H9 (cell line): ENCODE measurements around the gene INTS7. TPM values are rescaled to one million over a fixed set of nuclear protein-coding genes. Genes with fewer than 3 reads are reported as not detected.

Source experiments
- DNase-seq: peaks from one replicate; pipeline ENCODE4 v3.0.0-alpha.2; 2017
- H2AFZ ChIP-seq: one replicate; pipeline ENCODE4 v1.6.1; 2013; ENCODE audit warnings: mild to moderate bottlenecking, low read length, control low read depth, moderate library complexity
- H2AK5ac ChIP-seq: 2 replicates; pipeline ENCODE4 v1.6.1; 2013; ENCODE audit warnings: low read length, control low read depth, mixed read lengths; ENCODE audit not compliant: insufficient read length
- H2BK120ac ChIP-seq: one replicate; pipeline ENCODE4 v1.6.1; 2013; ENCODE audit warnings: low read depth, mild to moderate bottlenecking, low read length, control low read depth, inconsistent platforms; ENCODE audit not compliant: poor library complexity, severe bottlenecking
- H2BK12ac ChIP-seq: 2 replicates; pipeline ENCODE4 v1.6.1; 2013; ENCODE audit warnings: low read length, control low read depth, mixed read lengths, low read depth; ENCODE audit not compliant: insufficient read length
- H2BK15ac ChIP-seq: 2 replicates; pipeline ENCODE4 v1.6.1; 2013; ENCODE audit warnings: low read depth, low read length, control low read depth
- H2BK20ac ChIP-seq: one replicate; pipeline ENCODE4 v1.6.1; 2013; ENCODE audit warnings: low read depth, mild to moderate bottlenecking, low read length, control low read depth, inconsistent platforms; ENCODE audit not compliant: poor library complexity, severe bottlenecking
- H2BK5ac ChIP-seq: 2 replicates; pipeline ENCODE4 v1.6.1; 2013; ENCODE audit warnings: low read length, control low read depth, mixed read lengths; ENCODE audit not compliant: insufficient read length
- H3K14ac ChIP-seq: 2 replicates; pipeline ENCODE4 v1.6.1; 2013; ENCODE audit warnings: low read length, control low read depth; ENCODE audit not compliant: insufficient read depth
- H3K18ac ChIP-seq: 2 replicates; pipeline ENCODE4 v1.6.1; 2013; ENCODE audit warnings: low read depth, mild to moderate bottlenecking, mixed read lengths, low read length, control low read depth; ENCODE audit not compliant: insufficient read length
- H3K23ac ChIP-seq: 2 replicates; pipeline ENCODE4 v1.6.1; 2013; ENCODE audit warnings: low read length, control low read depth, mixed read lengths, low read depth; ENCODE audit not compliant: insufficient read length
- H3K23me2 ChIP-seq: 2 replicates; pipeline ENCODE4 v1.6.1; 2013; ENCODE audit warnings: low read depth, mild to moderate bottlenecking, mixed read lengths, low read length, control low read depth; ENCODE audit not compliant: insufficient read length, poor library complexity, severe bottlenecking
- H3K27ac ChIP-seq: 2 replicates; pipeline ENCODE4 v1.5.1; 2013; ENCODE audit warnings: low read length, control low read depth, mixed read lengths, low read depth; ENCODE audit not compliant: insufficient read length
- H3K27me3 ChIP-seq: 2 replicates; pipeline ENCODE4 v1.6.1; 2013; ENCODE audit warnings: low read length, control low read depth, inconsistent platforms; ENCODE audit not compliant: insufficient read depth
- H3K4ac ChIP-seq: 2 replicates; pipeline ENCODE4 v1.6.1; 2013; ENCODE audit warnings: low read depth, mild to moderate bottlenecking, control low read depth, inconsistent platforms, low read length, moderate library complexity
- H3K4me1 ChIP-seq: 2 replicates; pipeline ENCODE4 v1.6.1; 2013; ENCODE audit warnings: low read length, control low read depth, inconsistent platforms; ENCODE audit not compliant: insufficient read depth
- H3K4me2 ChIP-seq: 2 replicates; pipeline ENCODE4 v1.6.1; 2013; ENCODE audit warnings: low read length, control low read depth, mixed read lengths; ENCODE audit not compliant: insufficient read length, insufficient read depth
- H3K56ac ChIP-seq: 2 replicates; pipeline ENCODE4 v1.6.1; 2013; ENCODE audit warnings: low read depth, mild to moderate bottlenecking, mixed read lengths, low read length, control low read depth; ENCODE audit not compliant: insufficient read length
- H3K79me1 ChIP-seq: 2 replicates; pipeline ENCODE4 v1.6.1; 2013; ENCODE audit warnings: low read depth, mild to moderate bottlenecking, moderate library complexity, low read length, control low read depth, inconsistent platforms; ENCODE audit not compliant: insufficient read depth, poor library complexity, severe bottlenecking
- H3K79me2 ChIP-seq: 2 replicates; pipeline ENCODE4 v1.6.1; 2013; ENCODE audit warnings: low read length, control low read depth, inconsistent platforms; ENCODE audit not compliant: insufficient read depth
- H3K9ac ChIP-seq: 2 replicates; pipeline ENCODE4 v1.6.1; 2013; ENCODE audit warnings: low read length, control low read depth, mixed read lengths; ENCODE audit not compliant: insufficient read length; ENCODE audit errors: extremely low read depth
- H3K9me3 ChIP-seq: one replicate; pipeline ENCODE4 v1.6.1; 2013; ENCODE audit warnings: low read depth, low read length, inconsistent platforms; ENCODE audit not compliant: control insufficient read depth
- H3T11ph ChIP-seq: one replicate; pipeline ENCODE4 v1.6.1; 2013; ENCODE audit warnings: mild to moderate bottlenecking, low read length, control low read depth, inconsistent platforms
- H4K20me1 ChIP-seq: one replicate; pipeline ENCODE4 v1.6.1; 2013; ENCODE audit not compliant: control insufficient read depth, insufficient read length, insufficient read depth
- H4K5ac ChIP-seq: 2 replicates; pipeline ENCODE4 v1.6.1; 2013; ENCODE audit warnings: low read depth, mild to moderate bottlenecking, mixed read lengths, low read length, control low read depth; ENCODE audit not compliant: insufficient read length
- H4K8ac ChIP-seq: replicated peaks from 2 replicates; pipeline ENCODE4 v1.6.1; 2013; ENCODE audit warnings: low read length, control low read depth, mixed read lengths, low read depth; ENCODE audit not compliant: insufficient read length
- H4K91ac ChIP-seq: 2 replicates; pipeline ENCODE4 v1.6.1; 2013; ENCODE audit warnings: low read depth, mild to moderate bottlenecking, moderate library complexity, mixed read lengths, low read length, control low read depth; ENCODE audit not compliant: insufficient read length
- H3K27ac Mint-ChIP-seq, 3 experiments: 2 replicates in 2 of 3; 3 replicates in 1 of 3; pipeline ENCODE4 v1.8.0; 2020 to 2021; ENCODE audit warnings: mixed read lengths in 3 of 3, mild to moderate bottlenecking in 1 of 3, moderate library complexity in 1 of 3
- H3K27me3 Mint-ChIP-seq: 2 replicates; pipeline ENCODE4 v1.8.0; 2021; ENCODE audit warnings: low read depth, mild to moderate bottlenecking, moderate library complexity, mixed read lengths
- H3K36me3 Mint-ChIP-seq, 3 experiments: 2 replicates in 2 of 3; 3 replicates in 1 of 3; pipeline ENCODE4 v1.8.0; 2020 to 2021; ENCODE audit warnings: low read depth in 3 of 3, mixed read lengths in 3 of 3; ENCODE audit not compliant: insufficient read depth in 1 of 3
- H3K4me1 Mint-ChIP-seq, 2 experiments: 2 replicates each; pipeline ENCODE4 v1.8.0; 2020; ENCODE audit warnings: mixed read lengths in 2 of 2
- H3K4me3 Mint-ChIP-seq, 2 experiments: 2 replicates in 1 of 2; 3 replicates in 1 of 2; pipeline ENCODE4 v1.8.0; 2020 to 2021; ENCODE audit warnings: mild to moderate bottlenecking in 2 of 2, mixed read lengths in 2 of 2, moderate library complexity in 1 of 2
- H3K9me3 Mint-ChIP-seq, 2 experiments: 2 replicates in 1 of 2; 3 replicates in 1 of 2; pipeline ENCODE4 v1.8.0; 2020; ENCODE audit warnings: mild to moderate bottlenecking in 2 of 2, mixed read lengths in 2 of 2, moderate library complexity in 1 of 2
- CTCF ChIP-seq: fragments of 200-600 bp; sonication (generic); conservative IDR thresholded peaks from 3 replicates; pipeline ENCODE4 v1.8.0; 2021; ENCODE audit warnings: antibody characterized with exemption, mild to moderate bottlenecking
- WGBS: extraction: QIAGEN DNeasy Blood & Tissue Kit; methylation state at CpG from one replicate; pipeline ENCODE4 v1.1.7; 2013; ENCODE audit warnings: missing lambda C conversion rate, low lambda C conversion rate, mixed read lengths; ENCODE audit not compliant: insufficient read length; ENCODE audit errors: extremely low coverage; 5-methylcytosine and 5-hydroxymethylcytosine counted together
- total RNA-seq: library from RNA; stranded (reverse); gene quantifications from 2 replicates; pipeline ENCODE4 v1.2.1, GENCODE V29; 2021

Gene INTS7
- total RNA-seq, 1 experiment from 2014 or later = 32.3 TPM

GRCh38 chr1:212020975-212021374 is 14.4 kb downstream of the INTS7 start:
- no peaks in the 10 kb centered on the region for H3K4me1 ChIP-seq
- H3K27me3 ChIP-seq = no peaks in the 10 kb centered on the region
- H2BK120ac ChIP-seq = no peak overlapping the region
- no peak overlapping the region for H2AK5ac ChIP-seq
- H3K23me2 ChIP-seq = no peaks in the 10 kb centered on the region
- H3K56ac ChIP-seq = no peak overlapping the region
- no peak overlapping the region for H3T11ph ChIP-seq
- no peaks in the 10 kb centered on the region; the same call in 1 of the 2 replicates for H3K79me2 ChIP-seq
- no peak overlapping the region for H3K27ac ChIP-seq
- Mint-ChIP-seq H3K27me3 (no peaks in the 10 kb centered on the region), H3K9me3 (peaks cover 11 to 12% of the 10 kb centered on the region in 2 experiments), H3K4me3 (no peak overlapping the region), H3K27ac (peak overlapping the region in 1 of 3 experiments; percentile 55; a peak in 1 of 7 replicates), H3K4me1 (no peaks in the 10 kb centered on the region), H3K36me3 (peaks cover 27 to 39% (median 34%) of the 10 kb centered on the region in 3 experiments)
- no peak overlapping the region for H2BK20ac ChIP-seq
- no peak overlapping the region for H4K91ac ChIP-seq
- no peak overlapping the region for H3K4ac ChIP-seq
- H3K18ac ChIP-seq = no peak overlapping the region
- H3K23ac ChIP-seq = no peak overlapping the region
- no peak for DNase-seq
- H2AFZ ChIP-seq = no peak overlapping the region
- no peak overlapping the region for H3K4me2 ChIP-seq
- WGBS = no CpG with 5 or more reads among the region's 2 CpGs
- no peak overlapping the region for H4K8ac ChIP-seq
- H4K20me1 ChIP-seq = no peaks in the 10 kb centered on the region
- no peak overlapping the region for H3K9ac ChIP-seq
- H3K14ac ChIP-seq = no peak overlapping the region
- no peaks in the 10 kb centered on the region for H3K9me3 ChIP-seq
- no peak for TF ChIP-seq CTCF
- no peak overlapping the region for H2BK15ac ChIP-seq
- no peak overlapping the region for H2BK12ac ChIP-seq
- no peak overlapping the region for H4K5ac ChIP-seq
- H3K79me1 ChIP-seq = no peaks in the 10 kb centered on the region
- H2BK5ac ChIP-seq = no peak overlapping the region
